Measurements from ENCODE around the gene ATP6V0A1. TPM values are rescaled to one million over a fixed set of nuclear protein-coding genes. Genes with fewer than 3 reads are reported as not detected.
A peak's percentile ranks its signal among the peaks of the same experiment; 100 is the strongest.
"Not testable (repeated sequence)": the region's sequence is repeated elsewhere in the genome, so short reads cannot be mapped to it uniquely, and the experiment has no call there.

ATP6V0A1 gene
- total RNA-seq, 2 donors from 2014 or later, result 14.6 to 44.3 TPM

GRCh38 chr17:42543190-42544079 lies 84.8 kb downstream of the ATP6V0A1 start:
- Mint-ChIP-seq H3K27ac (peak overlapping the region; percentile 58), H3K27me3 (no peaks in the 10 kb centered on the region), H3K4me1 (peaks cover 16% of the 10 kb centered on the region), H3K4me3 (no peak overlapping the region), H3K36me3 (ENCODE audit: low read depth) (no peaks in the 10 kb centered on the region), H3K9me3 (no peaks in the 10 kb centered on the region)
- ATAC-seq (replicated peaks), result no peak

GRCh38 chr17:42544874-42545283 lies 86.2 kb downstream of the ATP6V0A1 start:
- peaks cover 15% of the 10 kb centered on the region for H3K4me1 Mint-ChIP-seq
- no peak overlapping the region for H3K27ac Mint-ChIP-seq
- H3K36me3 Mint-ChIP-seq (ENCODE audit: low read depth), result no peaks in the 10 kb centered on the region
- no peak for ATAC-seq (replicated peaks)
- H3K4me3 Mint-ChIP-seq, result no peak overlapping the region
- H3K27me3 Mint-ChIP-seq, result no peaks in the 10 kb centered on the region
- no peaks in the 10 kb centered on the region for H3K9me3 Mint-ChIP-seq

- H3K4me1 Mint-ChIP-seq, result peaks cover 11% of the 10 kb centered on the region
- not testable (repeated sequence) for H3K9me3 Mint-ChIP-seq; H3K36me3 Mint-ChIP-seq (ENCODE audit: low read depth); ATAC-seq (replicated peaks); H3K27ac Mint-ChIP-seq; H3K27me3 Mint-ChIP-seq; H3K4me3 Mint-ChIP-seq
Observed at GRCh38 chr17:42545755-42546505, 87.3 kb downstream of the ATP6V0A1 start.

- Mint-ChIP-seq H3K4me1 (peaks cover 5% of the 10 kb centered on the region), H3K27me3 (no peaks in the 10 kb centered on the region), H3K4me3 (no peak overlapping the region), H3K9me3 (no peaks in the 10 kb centered on the region), H3K27ac (no peak overlapping the region), H3K36me3 (ENCODE audit: low read depth) (no peaks in the 10 kb centered on the region)
- ATAC-seq (replicated peaks), result no peak
Observed at GRCh38 chr17:42547001-42547461, 88.4 kb downstream of the ATP6V0A1 start.

- Mint-ChIP-seq H3K36me3 (ENCODE audit: low read depth) (no peaks in the 10 kb centered on the region), H3K9me3 (no peaks in the 10 kb centered on the region)
Observed at GRCh38 chr17:42547698-42548069, 89.0 kb downstream of the ATP6V0A1 start.

GRCh38 chr17:42548070-42548837 lies 89.6 kb downstream of the ATP6V0A1 start:
- H3K36me3 Mint-ChIP-seq (ENCODE audit: low read depth), result no peaks in the 10 kb centered on the region
- H3K4me1 Mint-ChIP-seq, result peaks cover 5% of the 10 kb centered on the region
- H3K27me3 Mint-ChIP-seq, result no peaks in the 10 kb centered on the region
- ATAC-seq (replicated peaks), result peak; percentile 89
- peak overlapping the region; percentile 59 for H3K4me3 Mint-ChIP-seq
- H3K9me3 Mint-ChIP-seq, result no peaks in the 10 kb centered on the region
- H3K27ac Mint-ChIP-seq, result no peak overlapping the region

More at GRCh38 chr17:42547698-42548069, 89.0 kb downstream of the ATP6V0A1 start:
- no peak for ATAC-seq (replicated peaks)
- peak overlapping the region; percentile 59 for H3K4me3 Mint-ChIP-seq
- peaks cover 5% of the 10 kb centered on the region for H3K4me1 Mint-ChIP-seq
- H3K27ac Mint-ChIP-seq, result no peak overlapping the region
- no peaks in the 10 kb centered on the region for H3K27me3 Mint-ChIP-seq

- H3K4me3 Mint-ChIP-seq, result peak overlapping the region; percentile 59
- H3K27me3 Mint-ChIP-seq, result no peaks in the 10 kb centered on the region
- peaks cover 5% of the 10 kb centered on the region for H3K4me1 Mint-ChIP-seq
- no peak overlapping the region for H3K27ac Mint-ChIP-seq
- H3K36me3 Mint-ChIP-seq (ENCODE audit: low read depth), result no peaks in the 10 kb centered on the region
- H3K9me3 Mint-ChIP-seq, result no peaks in the 10 kb centered on the region
- no peak for ATAC-seq (replicated peaks)
Observed at GRCh38 chr17:42548993-42549755, 90.5 kb downstream of the ATP6V0A1 start.

GRCh38 chr17:42552736-42553135 lies 94.1 kb downstream of the ATP6V0A1 start, which contains the start of gene HSD17B1:
Gene HSD17B1 (plus strand): TSS chr17:42552923. CDS start chr17:42552934, 11 bp downstream.
- peak within 1 kb of the TSS; percentile 89 for H3K4me3 Mint-ChIP-seq
- not testable (repeated sequence) for H3K36me3 Mint-ChIP-seq (ENCODE audit: low read depth); H3K4me1 Mint-ChIP-seq; H3K27ac Mint-ChIP-seq; H3K27me3 Mint-ChIP-seq; H3K9me3 Mint-ChIP-seq; ATAC-seq (replicated peaks)

GRCh38 chr17:42553161-42553818 lies 94.6 kb downstream of the ATP6V0A1 start:
- H3K27ac Mint-ChIP-seq, result no peak overlapping the region
- peak overlapping the region; percentile 89 for H3K4me3 Mint-ChIP-seq

GRCh38 chr17:42553866-42554249 lies 95.2 kb downstream of the ATP6V0A1 start:
- peak overlapping the region; percentile 89 for H3K4me3 Mint-ChIP-seq
- no peaks in the 10 kb centered on the region for H3K36me3 Mint-ChIP-seq (ENCODE audit: low read depth)
- peak; percentile 28 for ATAC-seq (replicated peaks)
- no peaks in the 10 kb centered on the region for H3K27me3 Mint-ChIP-seq
- peak overlapping the region; percentile 92 for H3K27ac Mint-ChIP-seq
- no peaks in the 10 kb centered on the region for H3K9me3 Mint-ChIP-seq
- H3K4me1 Mint-ChIP-seq, result peaks cover 5% of the 10 kb centered on the region

More at GRCh38 chr17:42553161-42553818, 94.6 kb downstream of the ATP6V0A1 start:
- Mint-ChIP-seq H3K4me1 (peaks cover 5% of the 10 kb centered on the region), H3K27me3 (no peaks in the 10 kb centered on the region), H3K36me3 (ENCODE audit: low read depth) (no peaks in the 10 kb centered on the region), H3K9me3 (no peaks in the 10 kb centered on the region)
- no peak for ATAC-seq (replicated peaks)

GRCh38 chr17:42554250-42555121 lies 95.8 kb downstream of the ATP6V0A1 start:
- H3K4me3 Mint-ChIP-seq, result peak overlapping the region; percentile 89
- no peaks in the 10 kb centered on the region for H3K36me3 Mint-ChIP-seq (ENCODE audit: low read depth)
- no peaks in the 10 kb centered on the region for H3K9me3 Mint-ChIP-seq
- peak overlapping the region; percentile 92 for H3K27ac Mint-ChIP-seq
- H3K27me3 Mint-ChIP-seq, result no peaks in the 10 kb centered on the region
- peak; percentile 93 for ATAC-seq (replicated peaks)
- no peaks in the 10 kb centered on the region for H3K4me1 Mint-ChIP-seq

- Mint-ChIP-seq H3K27me3 (no peaks in the 10 kb centered on the region), H3K27ac (peak overlapping the region; percentile 92)
- ATAC-seq (replicated peaks), result peak; percentile 9
Observed at GRCh38 chr17:42555122-42555622, 96.5 kb downstream of the ATP6V0A1 start.

More at GRCh38 chr17:42555122-42555622, 96.5 kb downstream of the ATP6V0A1 start:
- Mint-ChIP-seq H3K36me3 (ENCODE audit: low read depth) (no peaks in the 10 kb centered on the region), H3K4me1 (no peaks in the 10 kb centered on the region), H3K4me3 (peak overlapping the region; percentile 89), H3K9me3 (no peaks in the 10 kb centered on the region)

All from activated T-helper 17 cell treated with anti-CD3 and anti-CD28 coated beads, Interleukin-2, amount 50 U/mL, for 72 hours (primary cell).